Activated naive CD8-positive, alpha-beta T cell (primary cell): ENCODE measurements around the gene TKFC.

Source experiments
- H3K27ac Mint-ChIP-seq: one replicate; pipeline ENCODE4 v1.8.0; 2021; ENCODE audit warnings: mixed read lengths
- H3K27me3 Mint-ChIP-seq: one replicate; pipeline ENCODE4 v1.8.0; 2021; ENCODE audit warnings: mixed read lengths
- H3K36me3 Mint-ChIP-seq: one replicate; pipeline ENCODE4 v1.8.0; 2021; ENCODE audit warnings: mixed read lengths
- H3K4me1 Mint-ChIP-seq: one replicate; pipeline ENCODE4 v1.8.0; 2021; ENCODE audit warnings: low read depth, mixed read lengths
- H3K4me3 Mint-ChIP-seq: one replicate; pipeline ENCODE4 v1.8.0; 2021; ENCODE audit warnings: mild to moderate bottlenecking, mixed read lengths
- H3K9me3 Mint-ChIP-seq: one replicate; pipeline ENCODE4 v1.8.0; 2021; ENCODE audit warnings: low read depth, mixed read lengths

TKFC gene

DNA sequence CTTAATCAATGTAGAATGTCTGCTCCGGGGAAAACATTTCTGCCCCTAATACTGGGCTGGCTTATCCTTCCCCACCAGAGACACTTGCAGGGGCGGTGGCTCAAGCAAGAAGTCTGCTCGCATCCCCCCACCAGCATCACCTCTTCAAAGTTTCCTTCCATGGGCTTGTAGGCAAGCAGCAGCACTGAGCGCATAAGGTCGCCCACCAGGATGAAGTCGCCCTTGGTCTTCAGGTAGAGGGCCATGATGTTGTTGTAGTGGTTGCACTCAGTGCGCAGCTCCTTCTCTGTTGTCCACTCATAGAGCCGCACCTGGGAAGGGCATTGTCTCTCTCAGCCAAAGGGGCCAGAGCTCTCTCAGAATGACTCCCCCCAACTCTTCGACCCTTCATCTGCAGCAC, 29.3 kb upstream of the TKFC start:
- Mint-ChIP-seq H3K36me3 (peaks cover 12% of the 10 kb centered on the region), H3K4me1 (peaks cover 13% of the 10 kb centered on the region), H3K4me3 (no peak overlapping the region), H3K27me3 (no peaks in the 10 kb centered on the region), H3K27ac (no peak overlapping the region), H3K9me3 (no peaks in the 10 kb centered on the region)

DNA sequence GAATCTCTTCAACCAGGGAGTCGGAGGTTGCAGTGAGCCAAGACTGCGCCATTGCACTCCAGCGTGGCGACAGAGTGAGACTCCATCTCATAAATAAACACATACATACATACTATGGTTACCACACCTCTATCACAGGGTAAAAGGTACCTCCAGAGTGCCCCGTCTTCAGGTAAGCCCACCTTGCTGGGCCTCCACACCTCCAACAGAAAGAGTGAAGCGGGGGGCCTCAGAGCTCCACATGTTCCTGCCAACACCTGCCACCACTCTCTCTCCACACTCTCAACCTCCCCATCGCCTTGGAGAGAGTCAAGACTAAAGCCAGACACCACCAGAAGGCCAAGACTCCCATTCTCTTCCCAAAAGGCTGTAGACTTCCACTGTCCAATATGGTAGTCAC, 27.6 kb upstream of the TKFC start:
- no peak overlapping the region for H3K27ac Mint-ChIP-seq
- no peak overlapping the region for H3K4me3 Mint-ChIP-seq
- H3K9me3 Mint-ChIP-seq: no peaks in the 10 kb centered on the region
- no peaks in the 10 kb centered on the region for H3K27me3 Mint-ChIP-seq
- H3K4me1 Mint-ChIP-seq: peaks cover 3% of the 10 kb centered on the region
- peaks cover 12% of the 10 kb centered on the region for H3K36me3 Mint-ChIP-seq

DNA sequence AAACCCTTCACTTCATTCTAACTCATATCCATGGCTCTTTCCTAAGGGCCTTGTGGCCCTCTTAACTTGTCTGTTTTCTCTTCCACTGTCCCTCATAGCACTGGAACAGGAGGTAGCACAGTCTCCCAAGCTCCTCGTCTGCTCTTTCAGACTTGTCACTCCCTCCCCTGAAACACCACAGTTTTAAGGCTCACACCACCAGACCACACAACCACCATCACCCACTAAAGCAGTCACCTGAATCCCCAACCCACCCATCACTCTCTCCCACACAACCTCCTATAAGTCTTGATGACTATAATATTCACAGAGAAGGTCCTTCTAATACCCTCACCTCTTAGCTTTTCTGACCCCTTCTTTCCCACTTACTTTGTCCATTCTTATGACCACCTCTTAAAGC, 26.8 kb upstream of the TKFC start:
- peaks cover 9% of the 10 kb centered on the region for H3K36me3 Mint-ChIP-seq
- H3K4me1 Mint-ChIP-seq: peaks cover 2% of the 10 kb centered on the region
- H3K27ac Mint-ChIP-seq: no peak overlapping the region
- H3K4me3 Mint-ChIP-seq: no peak overlapping the region
- H3K27me3 Mint-ChIP-seq: no peaks in the 10 kb centered on the region
- H3K9me3 Mint-ChIP-seq: no peaks in the 10 kb centered on the region

DNA sequence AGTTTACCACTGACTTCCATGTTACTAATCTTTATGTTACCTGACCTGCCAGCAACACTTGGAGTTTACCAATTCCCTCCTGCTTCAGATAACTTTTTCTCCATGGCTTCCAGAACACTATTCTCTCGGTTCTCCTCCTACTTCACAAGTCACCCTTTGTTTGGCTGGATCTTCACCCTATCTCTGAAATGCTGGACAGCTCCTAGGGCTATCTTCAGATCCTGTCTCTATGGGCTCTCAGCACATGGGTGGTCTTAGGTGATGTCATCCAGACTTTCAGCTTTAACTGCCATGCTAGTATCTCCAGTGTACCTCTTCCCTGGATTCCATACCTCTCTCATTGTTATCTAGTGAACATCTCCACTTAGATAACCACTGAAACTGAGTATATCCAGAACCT, 25.7 kb upstream of the TKFC start:
- H3K4me1 Mint-ChIP-seq: peaks cover 2% of the 10 kb centered on the region
- H3K9me3 Mint-ChIP-seq: no peaks in the 10 kb centered on the region
- H3K36me3 Mint-ChIP-seq: peaks cover 4% of the 10 kb centered on the region
- H3K27ac Mint-ChIP-seq: no peak overlapping the region
- no peaks in the 10 kb centered on the region for H3K27me3 Mint-ChIP-seq
- H3K4me3 Mint-ChIP-seq: no peak overlapping the region

DNA sequence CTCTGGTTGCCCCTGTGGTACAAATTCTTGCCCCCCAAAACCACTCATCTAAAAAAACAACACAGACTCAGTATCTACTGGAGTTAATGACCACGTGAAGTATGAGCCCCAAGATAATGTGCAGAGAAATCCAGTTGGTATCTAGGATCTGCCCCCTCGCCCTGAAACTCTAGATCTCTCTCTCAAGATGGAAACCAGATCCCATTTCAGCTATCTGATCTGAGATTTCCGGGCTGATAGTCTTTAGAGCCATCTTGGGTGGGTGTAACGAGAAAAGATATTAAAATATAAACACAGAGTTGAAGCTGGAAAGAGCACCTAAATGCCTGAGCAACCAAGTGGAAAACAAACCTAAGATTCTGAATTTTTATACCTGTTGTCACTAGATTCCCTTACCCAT, 23.9 kb upstream of the TKFC start:
- H3K27me3 Mint-ChIP-seq: no peaks in the 10 kb centered on the region
- peaks cover 7% of the 10 kb centered on the region for H3K36me3 Mint-ChIP-seq
- H3K27ac Mint-ChIP-seq: peak overlapping the region; percentile 46
- peaks cover 2% of the 10 kb centered on the region for H3K4me1 Mint-ChIP-seq
- no peaks in the 10 kb centered on the region for H3K9me3 Mint-ChIP-seq
- no peak overlapping the region for H3K4me3 Mint-ChIP-seq

DNA sequence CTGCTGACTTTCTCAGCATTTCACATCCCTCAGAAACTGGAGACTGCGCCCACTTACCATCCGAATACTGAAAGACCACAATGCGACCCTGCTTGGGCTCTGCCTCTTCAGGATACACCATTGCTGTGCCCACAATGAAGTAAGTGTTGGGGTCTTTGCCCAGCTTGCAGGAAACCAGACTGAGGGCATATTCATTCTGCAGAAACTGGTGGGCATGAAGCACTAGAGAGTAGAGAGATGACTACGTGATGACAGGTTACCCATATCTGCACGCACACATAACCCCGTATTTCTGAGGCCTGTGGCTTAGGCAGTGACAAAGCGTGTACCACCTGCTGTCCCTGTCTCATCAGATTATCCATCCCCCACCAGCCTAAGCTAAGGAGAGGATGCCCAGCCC, 23.3 kb upstream of the TKFC start:
- Mint-ChIP-seq H3K4me1 (peaks cover 2% of the 10 kb centered on the region), H3K36me3 (peaks cover 7% of the 10 kb centered on the region), H3K27ac (peak overlapping the region; percentile 46), H3K27me3 (no peaks in the 10 kb centered on the region), H3K4me3 (no peak overlapping the region), H3K9me3 (no peaks in the 10 kb centered on the region)

DNA sequence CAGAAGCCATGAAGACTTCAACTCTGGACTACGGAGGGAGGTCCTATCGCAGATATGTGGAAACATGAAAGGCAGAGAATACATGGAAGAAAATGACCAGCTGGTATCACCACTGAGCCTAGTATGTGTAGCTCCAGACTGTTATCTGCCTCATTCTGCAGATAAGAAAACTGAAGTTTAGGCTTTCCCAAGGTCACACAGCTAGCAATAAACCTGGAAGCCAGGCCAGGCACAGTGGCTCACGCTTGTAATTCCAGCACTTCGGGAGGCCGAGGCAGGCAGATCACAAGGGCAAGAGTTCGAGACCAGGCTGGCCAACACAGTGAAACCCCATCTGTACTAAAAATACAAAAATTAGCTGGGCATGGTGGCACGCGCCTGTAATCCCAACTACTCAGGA, 22.3 kb upstream of the TKFC start:
- Mint-ChIP-seq H3K27me3 (no peaks in the 10 kb centered on the region), H3K9me3 (no peaks in the 10 kb centered on the region), H3K4me1 (peaks cover 2% of the 10 kb centered on the region), H3K27ac (no peak overlapping the region), H3K36me3 (peaks cover 7% of the 10 kb centered on the region), H3K4me3 (no peak overlapping the region)

DNA sequence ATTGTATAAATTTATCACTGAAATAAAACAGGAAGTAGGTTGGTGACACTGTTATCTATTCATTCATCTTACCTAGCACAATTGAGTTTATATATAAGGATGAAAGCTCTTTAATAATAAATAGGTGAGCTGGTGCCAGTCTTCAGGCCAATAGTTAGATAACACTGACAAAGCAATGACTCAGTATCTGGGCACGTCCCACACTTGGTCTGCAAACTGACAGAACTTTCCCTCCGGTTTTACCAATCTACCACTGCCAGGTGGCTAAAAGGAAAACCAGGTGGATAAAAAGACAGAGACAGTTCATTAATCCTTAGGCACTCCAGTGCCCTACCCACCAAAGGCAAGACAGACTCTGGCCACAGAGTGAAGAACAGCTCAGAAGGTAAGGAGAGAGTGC, 17.8 kb upstream of the TKFC start:
- Mint-ChIP-seq H3K4me3 (no peak overlapping the region), H3K27ac (no peak overlapping the region), H3K27me3 (no peaks in the 10 kb centered on the region), H3K36me3 (peaks cover 7% of the 10 kb centered on the region), H3K4me1 (no peaks in the 10 kb centered on the region), H3K9me3 (no peaks in the 10 kb centered on the region)

DNA sequence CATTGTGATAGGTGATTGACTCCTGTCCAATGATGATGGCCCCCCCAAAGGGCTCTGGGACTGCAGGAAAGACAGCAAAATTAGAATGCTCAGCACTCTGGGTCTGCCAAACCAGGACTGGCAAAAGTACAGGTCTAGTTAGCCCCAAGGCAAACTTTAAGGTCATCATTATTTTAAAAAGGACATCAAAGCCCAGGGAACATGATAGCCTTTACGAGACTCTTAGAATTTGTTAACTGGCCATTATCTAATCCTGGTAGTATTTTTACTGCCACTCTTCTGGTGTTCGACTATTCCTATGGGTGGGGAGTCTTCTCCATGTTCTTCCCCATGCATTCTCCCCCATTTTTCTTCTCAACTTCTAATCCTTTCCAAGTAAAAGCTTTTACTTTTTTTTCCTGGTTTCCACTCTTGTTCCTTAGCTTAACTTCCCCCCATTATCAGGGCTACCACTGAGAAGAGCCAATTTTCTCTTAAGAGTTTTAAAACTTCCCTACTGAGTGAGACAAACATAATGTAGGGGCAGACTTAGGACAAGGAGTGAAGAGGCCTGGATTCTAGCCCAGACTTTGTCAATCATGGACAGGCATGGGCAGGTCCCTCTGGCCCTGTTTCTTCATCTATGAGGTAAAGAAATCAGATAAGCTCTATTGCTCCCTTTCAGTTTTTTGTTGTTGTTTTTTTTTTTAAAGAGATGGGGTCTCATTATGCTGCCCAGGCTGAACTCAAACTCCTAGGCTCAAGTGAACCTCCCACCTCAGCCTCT, 7.2 kb upstream of the TKFC start:
- Mint-ChIP-seq H3K4me1 (peaks cover 28% of the 10 kb centered on the region), H3K27me3 (no peaks in the 10 kb centered on the region), H3K36me3 (peaks cover 12% of the 10 kb centered on the region), H3K9me3 (no peaks in the 10 kb centered on the region), H3K27ac (no peak overlapping the region), H3K4me3 (no peak overlapping the region)

DNA sequence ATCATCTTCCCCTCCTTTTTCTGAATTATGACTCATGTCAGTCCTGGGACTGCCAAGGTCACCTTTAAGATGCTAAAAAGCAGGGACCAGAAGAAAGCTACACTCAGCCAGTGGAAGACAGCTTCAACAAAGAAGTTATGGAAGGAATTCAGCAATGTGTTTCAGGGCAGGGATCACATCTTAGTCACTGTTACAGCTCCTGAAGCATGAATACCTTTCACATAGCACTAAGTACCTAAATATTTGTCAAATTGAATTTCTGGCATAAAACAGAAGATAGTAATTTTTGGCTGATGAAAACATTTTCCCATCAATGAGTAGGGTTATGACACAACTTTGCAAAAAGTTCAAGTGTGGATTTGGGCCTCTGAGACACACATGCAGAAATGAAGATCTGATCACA, 5.4 kb upstream of the TKFC start:
- H3K4me1 Mint-ChIP-seq: peaks cover 45% of the 10 kb centered on the region
- H3K9me3 Mint-ChIP-seq: no peaks in the 10 kb centered on the region
- peak overlapping the region; percentile 23 for H3K4me3 Mint-ChIP-seq
- H3K36me3 Mint-ChIP-seq: peaks cover 10% of the 10 kb centered on the region
- no peak overlapping the region for H3K27ac Mint-ChIP-seq
- H3K27me3 Mint-ChIP-seq: no peaks in the 10 kb centered on the region

DNA sequence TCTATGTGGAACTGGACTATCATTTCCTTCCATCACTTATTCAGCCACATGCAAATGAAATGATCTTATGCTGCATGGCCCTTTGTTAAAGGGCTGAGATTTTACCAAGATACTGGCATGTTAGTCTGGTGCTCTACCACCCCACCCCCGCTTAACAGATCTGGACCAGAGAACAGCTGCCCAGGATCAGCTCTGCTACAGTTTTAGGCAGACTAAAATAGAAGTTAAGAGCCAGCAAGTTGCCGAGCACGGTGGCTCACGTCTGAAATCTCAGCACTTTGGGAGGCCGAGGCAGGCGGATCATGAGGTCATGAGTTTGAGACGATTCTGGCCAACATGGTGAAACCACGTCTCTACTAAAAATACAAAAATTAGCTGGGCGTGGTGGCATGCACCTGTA, 4.7 kb upstream of the TKFC start:
- no peaks in the 10 kb centered on the region for H3K27me3 Mint-ChIP-seq
- H3K4me1 Mint-ChIP-seq: peaks cover 46% of the 10 kb centered on the region
- H3K27ac Mint-ChIP-seq: no peak overlapping the region
- no peaks in the 10 kb centered on the region for H3K9me3 Mint-ChIP-seq
- no peak overlapping the region for H3K4me3 Mint-ChIP-seq
- peaks cover 10% of the 10 kb centered on the region for H3K36me3 Mint-ChIP-seq

DNA sequence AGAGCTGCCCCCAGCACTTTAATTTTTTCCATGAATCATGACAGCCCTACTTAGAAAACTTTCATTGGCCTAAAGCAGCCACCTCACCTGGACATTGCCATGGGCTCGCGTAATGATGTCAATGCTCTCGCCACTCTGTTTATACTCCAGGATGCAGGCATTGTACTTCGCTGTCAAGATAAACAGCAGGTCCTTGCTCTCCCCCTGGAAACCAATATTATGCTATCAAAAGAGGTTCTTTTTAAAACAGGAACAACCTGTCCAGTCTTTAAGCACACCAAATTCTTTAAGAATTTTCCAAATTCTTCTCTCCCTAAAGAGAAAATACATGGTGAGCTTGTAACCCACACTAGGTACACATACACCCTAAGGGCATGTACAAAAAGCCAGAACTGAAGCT, 3.2 kb upstream of the TKFC start:
- H3K27me3 Mint-ChIP-seq: no peaks in the 10 kb centered on the region
- H3K36me3 Mint-ChIP-seq: peaks cover 8% of the 10 kb centered on the region
- H3K27ac Mint-ChIP-seq: no peak overlapping the region
- no peak overlapping the region for H3K4me3 Mint-ChIP-seq
- no peaks in the 10 kb centered on the region for H3K9me3 Mint-ChIP-seq
- H3K4me1 Mint-ChIP-seq: peaks cover 57% of the 10 kb centered on the region

DNA sequence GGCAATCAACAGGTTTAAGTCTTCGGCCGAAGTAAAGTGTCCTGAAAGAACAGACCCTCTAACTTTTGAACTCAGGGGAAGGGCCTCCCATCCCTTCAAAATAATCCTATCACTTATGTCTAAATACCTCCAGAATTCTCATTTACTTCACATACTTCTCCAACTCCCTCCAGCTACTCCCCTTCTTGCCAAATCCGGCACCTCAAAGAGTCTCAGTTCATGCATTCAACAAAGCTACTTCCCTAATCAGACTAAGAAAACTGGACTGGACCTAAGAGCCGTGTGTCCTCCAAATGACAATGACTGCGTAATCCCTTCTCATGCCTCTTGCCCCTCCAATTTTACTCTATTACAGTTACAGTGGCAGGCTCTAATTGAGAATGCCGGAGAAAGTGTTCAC, 1.4 kb upstream of the TKFC start:
- Mint-ChIP-seq H3K4me3 (peak overlapping the region; percentile 98), H3K4me1 (peaks cover 66% of the 10 kb centered on the region), H3K27ac (peak overlapping the region; percentile 99), H3K36me3 (peaks cover 8% of the 10 kb centered on the region), H3K9me3 (no peaks in the 10 kb centered on the region), H3K27me3 (no peaks in the 10 kb centered on the region)

DNA sequence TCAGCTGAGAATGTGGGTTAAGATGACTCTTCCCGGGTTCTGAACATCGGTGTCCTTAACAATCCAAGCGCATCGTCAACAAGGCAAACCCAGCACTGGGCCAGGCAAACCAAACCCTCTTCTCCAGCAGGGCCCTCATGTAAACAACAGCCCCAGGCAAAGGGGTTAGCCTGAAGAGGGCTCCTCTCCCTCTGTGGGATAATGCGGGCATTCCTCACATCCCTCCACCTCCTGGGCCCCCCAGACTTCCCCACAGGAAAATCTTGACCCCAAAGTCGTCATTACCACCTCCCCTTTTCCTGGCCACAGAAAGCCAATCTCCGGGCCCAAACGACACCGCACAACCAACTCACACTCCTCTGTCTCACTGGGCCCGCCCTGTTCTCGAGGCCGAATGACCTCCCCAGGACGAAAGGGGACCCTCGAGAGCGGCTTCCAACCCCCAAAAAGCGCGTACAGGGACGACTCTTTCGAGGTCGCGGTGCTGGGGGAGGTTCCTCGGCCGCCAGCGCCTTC, 689 bp upstream of the TKFC start:
- Mint-ChIP-seq H3K4me3 (peak overlapping the region; percentile 98), H3K4me1 (peaks cover 67% of the 10 kb centered on the region), H3K9me3 (no peaks in the 10 kb centered on the region), H3K36me3 (peaks cover 8% of the 10 kb centered on the region), H3K27me3 (no peaks in the 10 kb centered on the region), H3K27ac (peak overlapping the region; percentile 99)

DNA sequence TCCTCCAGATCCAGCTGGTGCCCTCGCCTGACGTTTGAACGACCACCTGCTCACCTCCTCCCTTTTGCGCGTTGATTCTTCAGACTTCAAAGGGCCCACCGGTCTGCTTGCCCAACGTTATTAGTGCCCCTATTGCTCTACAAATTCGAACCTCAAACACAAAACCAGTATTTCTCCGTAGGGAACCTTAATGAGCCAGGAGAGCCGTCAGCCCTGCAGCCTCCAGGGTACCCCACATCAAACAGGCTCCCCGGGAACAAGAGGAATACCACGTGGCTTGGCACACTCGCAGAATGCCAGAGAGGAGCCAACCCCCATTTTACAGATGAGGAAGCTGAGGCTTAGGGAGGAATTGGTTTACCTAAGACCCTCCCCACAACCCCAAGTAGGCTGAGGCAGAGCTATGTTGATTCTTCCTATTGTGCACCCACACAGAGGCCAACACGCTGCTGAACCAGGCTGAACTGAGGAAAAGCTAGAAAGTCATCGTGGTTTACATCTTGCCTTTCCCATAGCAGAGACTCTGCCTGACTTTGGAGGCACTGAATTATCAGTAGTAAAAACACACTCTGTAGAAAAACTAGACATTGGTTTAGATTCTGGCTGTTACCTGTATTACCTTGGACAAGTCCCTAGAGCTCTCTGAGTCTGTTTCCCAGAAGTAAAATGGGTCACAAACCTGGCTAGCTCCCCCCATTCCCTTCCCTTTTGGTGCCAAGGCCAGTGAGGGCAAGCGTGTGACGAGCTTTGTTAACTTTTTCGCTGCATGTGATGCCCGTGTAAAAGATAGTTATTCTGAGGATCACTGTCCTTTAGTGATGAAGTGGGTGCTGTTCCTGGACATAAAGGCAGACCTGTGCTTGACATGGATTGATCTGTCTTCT, 764 bp downstream of the TKFC start:
- Mint-ChIP-seq H3K36me3 (peaks cover 6% of the 10 kb centered on the region), H3K27me3 (no peaks in the 10 kb centered on the region), H3K9me3 (no peaks in the 10 kb centered on the region), H3K4me3 (peak overlapping the region; percentile 98), H3K27ac (peak overlapping the region; percentile 99), H3K4me1 (peaks cover 56% of the 10 kb centered on the region)
